Measurements from ENCODE around the gene ZNF43. TPM values are rescaled to one million over a fixed set of nuclear protein-coding genes. Genes with fewer than 3 reads are reported as not detected.
"Not testable (repeated sequence)": the region's sequence is repeated elsewhere in the genome, so short reads cannot be mapped to it uniquely, and the experiment has no call there.

Gene ZNF43
- total and polyA plus RNA-seq, 7 donors: 1.8 to 16.3 (median 10.0) TPM

- peaks cover 0 to 13% (median 7%) of the 10 kb centered on the region in 4 donors for H3K4me1 ChIP-seq
- peak; percentile 18 to 27 for TF ChIP-seq POLR2A (IDR thresholded peaks at IDR 0.05)
- peak in 3 of 4 donors; percentile 60 to 72 (median 69) for TF ChIP-seq POLR2AphosphoS5 (IDR thresholded peaks at IDR 0.05)
- no peak for TF ChIP-seq EP300 (IDR thresholded peaks at IDR 0.05)
- TF ChIP-seq CTCF (IDR thresholded peaks at IDR 0.05): no peak
- peak; percentile 96 for DNase-seq
- no peaks in the 10 kb centered on the region for H3K27me3 ChIP-seq
- intact Hi-C loops (cut with DNase I): loop anchor here (5.0 to 10.0 kb wide), 3 partner anchors 70 to 1342 kb away; partner anchors contain the start of gene ZNF43
- H3K4me3 ChIP-seq: peak within 1 kb of the TSS; percentile 51 to 81 (median 66)
- H3K27ac ChIP-seq: peak within 1 kb of the TSS; percentile 77 to 92 (median 87)
- peaks cover 0 to 14% (median 9%) of the 10 kb centered on the region in 4 donors for H3K36me3 ChIP-seq
- WGBS, 2 donors: 0% methylated on average over 35 of the region's 35 CpGs
- no peaks in the 10 kb centered on the region for H3K9me3 ChIP-seq
These were observed 68.7 kb downstream of the ZNF43 start, which contains the start of gene ZNF100 for GRCh38 chr19:21767065-21767800. Gene ZNF100, minus strand, starts transcription at chr19:21767579. Its CDS starts 150 bp downstream, at chr19:21767429.

DNA sequence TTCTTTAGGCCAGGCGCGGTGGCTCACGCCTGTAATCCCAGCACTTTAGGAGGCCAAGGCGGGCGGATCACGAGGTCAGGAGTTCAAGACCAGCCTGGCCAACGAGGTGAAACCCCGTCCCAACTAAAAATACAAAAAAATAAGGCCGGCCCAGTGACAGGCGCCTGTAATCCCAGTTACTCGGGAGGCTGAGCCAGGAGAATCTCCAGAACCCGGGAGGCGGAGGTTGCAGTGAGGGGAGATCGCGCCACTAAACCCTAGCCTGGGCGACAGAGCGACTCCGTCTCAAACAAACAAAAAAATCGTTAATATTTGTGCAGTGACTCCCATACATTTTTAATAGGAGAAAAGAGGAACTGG lies 69.3 kb downstream of the ZNF43 start:
- Histone ChIP-seq H3K4me1 (peaks cover 0 to 13% (median 7%) of the 10 kb centered on the region in 4 donors), H3K27ac (peak overlapping the region; percentile 77 to 92 (median 87)), H3K36me3 (peaks cover 0 to 19% (median 10%) of the 10 kb centered on the region in 4 donors), H3K4me3 (peak overlapping the region; percentile 51 to 81 (median 66))
- not testable (repeated sequence) for DNase-seq, H3K9me3 ChIP-seq, H3K27me3 ChIP-seq
- intact Hi-C loops (cut with DNase I): loop anchor here (5.0 to 10.0 kb wide), 3 partner anchors 71 to 1342 kb away; partner anchors contain the start of gene ZNF43
- 1% methylated on average over 19 of the region's 19 CpGs for WGBS, 2 donors

GRCh38 chr19:21765151-21765550 lies 70.8 kb downstream of the ZNF43 start:
- Histone ChIP-seq H3K27me3 (no peaks in the 10 kb centered on the region), H3K9me3 (no peaks in the 10 kb centered on the region), H3K4me1 (peaks cover 0 to 13% (median 7%) of the 10 kb centered on the region in 4 donors), H3K36me3 (peaks cover 0 to 19% (median 12%) of the 10 kb centered on the region in 4 donors), H3K4me3 (no peak overlapping the region), H3K27ac (no peak overlapping the region)
- TF ChIP-seq POLR2A (IDR thresholded peaks at IDR 0.05): no peak
- TF ChIP-seq POLR2AphosphoS5 (IDR thresholded peaks at IDR 0.05): no peak
- TF ChIP-seq EP300 (IDR thresholded peaks at IDR 0.05): no peak
- TF ChIP-seq CTCF (IDR thresholded peaks at IDR 0.05): no peak
- DNase-seq: no peak
- intact Hi-C loops (cut with DNase I): loop anchor here (5.0 to 10.0 kb wide), 3 partner anchors 72 to 1340 kb away; partner anchors contain the start of gene ZNF43

DNA sequence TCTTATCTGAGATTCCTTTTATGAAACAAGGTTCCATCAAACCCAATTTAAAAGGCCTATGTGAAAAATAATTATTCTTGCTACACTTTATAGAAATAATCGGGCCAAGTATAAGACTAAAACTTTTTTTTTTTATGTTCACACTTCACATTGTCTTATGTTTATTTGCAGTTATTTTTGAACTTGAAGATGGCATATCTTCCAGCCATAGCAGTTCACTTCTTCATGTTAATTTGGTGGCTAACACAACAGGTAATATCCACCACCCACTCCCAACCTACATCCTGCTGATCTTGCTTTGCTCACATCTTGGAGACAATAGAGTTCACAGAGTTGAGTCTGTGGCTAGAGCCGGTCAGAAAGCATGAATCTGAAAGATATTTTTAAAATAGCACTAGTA lies 74.4 kb downstream of the ZNF43 start:
- H3K4me3 ChIP-seq, DNase-seq, H3K27ac ChIP-seq, H3K9me3 ChIP-seq, H3K27me3 ChIP-seq: not testable (repeated sequence)
- H3K4me1 ChIP-seq: peaks cover 0 to 12% (median 5%) of the 10 kb centered on the region in 4 donors
- WGBS, 2 donors: 70 to 94% methylated on average over 2 of the region's 2 CpGs
- intact Hi-C loops (cut with DNase I): loop anchor here (10.0 kb wide), 2 partner anchors 783 to 1337 kb away; no protein-coding TSS in a partner anchor
- H3K36me3 ChIP-seq: peaks cover 0 to 37% (median 15%) of the 10 kb centered on the region in 4 donors

DNA sequence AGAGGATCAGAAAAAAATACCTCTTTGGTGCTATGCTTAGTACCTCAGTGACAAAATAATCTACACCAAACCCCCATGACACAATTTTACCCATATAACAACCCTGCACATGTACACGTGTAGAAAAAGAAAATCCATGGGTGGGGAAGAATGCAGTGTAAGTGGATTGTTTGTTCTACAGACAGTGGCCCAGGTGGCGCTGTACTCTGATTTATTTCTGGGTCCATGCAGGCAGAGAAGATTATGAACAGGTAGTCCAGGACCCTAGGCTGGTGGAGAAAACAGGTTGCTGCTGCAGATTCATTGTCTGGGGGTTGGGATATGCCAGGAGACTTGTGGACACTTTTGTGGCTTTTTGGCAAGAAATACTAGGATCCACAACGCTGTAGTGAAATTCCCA lies 77.7 kb downstream of the ZNF43 start:
- Histone ChIP-seq H3K36me3 (peaks cover 0 to 33% (median 12%) of the 10 kb centered on the region in 4 donors), H3K27me3 (no peaks in the 10 kb centered on the region), H3K4me3 (no peak overlapping the region), H3K27ac (no peak overlapping the region), H3K9me3 (peaks cover 0 to 4% (median 0%) of the 10 kb centered on the region in 4 donors), H3K4me1 (peaks cover 0 to 4% (median 0%) of the 10 kb centered on the region in 4 donors)
- no peak for TF ChIP-seq POLR2AphosphoS5 (IDR thresholded peaks at IDR 0.05)
- DNase-seq: no peak
- 96 to 97% methylated on average over 3 of the region's 3 CpGs for WGBS, 2 donors
- intact Hi-C loops (cut with DNase I): no loop called here

DNA sequence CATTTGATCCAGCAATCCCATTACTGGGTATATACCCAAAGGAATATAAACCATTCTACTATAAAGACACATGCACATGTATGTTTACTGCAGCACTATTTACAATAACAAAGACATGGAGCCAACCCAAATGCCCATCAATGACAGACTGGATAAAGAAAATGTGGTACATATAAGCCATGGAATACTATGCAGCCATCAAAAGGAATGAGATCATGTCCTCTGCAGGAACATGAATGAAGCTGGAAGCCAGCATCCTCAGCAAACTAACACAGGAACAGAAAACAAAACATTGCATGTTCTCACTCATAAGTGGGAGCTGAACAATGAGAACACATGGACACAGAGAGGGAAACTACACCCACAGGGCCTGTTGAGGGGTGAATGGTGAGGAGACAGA lies 80.4 kb downstream of the ZNF43 start:
- H3K27ac ChIP-seq; H3K9me3 ChIP-seq; DNase-seq; H3K27me3 ChIP-seq; H3K4me3 ChIP-seq; intact Hi-C loops (cut with DNase I): not testable (repeated sequence)
- peaks cover 0 to 32% (median 13%) of the 10 kb centered on the region in 4 donors for H3K36me3 ChIP-seq
- peaks cover 0 to 17% (median 12%) of the 10 kb centered on the region in 4 donors for H3K4me1 ChIP-seq

Other genes with a start within 250 kb of the ZNF43 start
- gene ZNF100, start 68.6 kb downstream of the ZNF43 start, total RNA-seq: 1 to 10 TPM; 3.8 to 8.4 (median 6.9) TPM
- gene ZNF100, start 68.6 kb downstream of the ZNF43 start, polyA plus RNA-seq: 1 to 10 TPM; 1.2 to 4.0 (median 1.2) TPM
- 10 to 100 TPM in 3 of 4 donors, 1 to 10 TPM in 1; 9.5 to 40.2 (median 14.4) TPM for gene ZNF208, start 174.8 kb upstream of the ZNF43 start, total RNA-seq
- under 1 TPM in 1 of 3 donors, not detected in 2; 0.28 TPM for gene ZNF208, start 174.8 kb upstream of the ZNF43 start, polyA plus RNA-seq
- 1 to 10 TPM in 3 of 4 donors, under 1 TPM in 1; 0.83 to 2.7 (median 2.5) TPM for gene ZNF257, start 216.3 kb upstream of the ZNF43 start, total RNA-seq
- 1 to 10 TPM in 1 of 3 donors, under 1 TPM in 2; 0.23 to 2.3 (median 0.60) TPM for gene ZNF257, start 216.3 kb upstream of the ZNF43 start, polyA plus RNA-seq

Data from sigmoid colon (tissue), 7 donors.